ENCODE data around the gene MGAT1. TPM values are rescaled to one million over a fixed set of nuclear protein-coding genes. Genes with fewer than 3 reads are reported as not detected.

The MGAT1 gene
- total and polyA plus RNA-seq, 2 of the 8 experiments (the other 6 are each of a cell fraction or from before 2014, with no cell fraction given), result 66.8 to 77.0 TPM

DNA sequence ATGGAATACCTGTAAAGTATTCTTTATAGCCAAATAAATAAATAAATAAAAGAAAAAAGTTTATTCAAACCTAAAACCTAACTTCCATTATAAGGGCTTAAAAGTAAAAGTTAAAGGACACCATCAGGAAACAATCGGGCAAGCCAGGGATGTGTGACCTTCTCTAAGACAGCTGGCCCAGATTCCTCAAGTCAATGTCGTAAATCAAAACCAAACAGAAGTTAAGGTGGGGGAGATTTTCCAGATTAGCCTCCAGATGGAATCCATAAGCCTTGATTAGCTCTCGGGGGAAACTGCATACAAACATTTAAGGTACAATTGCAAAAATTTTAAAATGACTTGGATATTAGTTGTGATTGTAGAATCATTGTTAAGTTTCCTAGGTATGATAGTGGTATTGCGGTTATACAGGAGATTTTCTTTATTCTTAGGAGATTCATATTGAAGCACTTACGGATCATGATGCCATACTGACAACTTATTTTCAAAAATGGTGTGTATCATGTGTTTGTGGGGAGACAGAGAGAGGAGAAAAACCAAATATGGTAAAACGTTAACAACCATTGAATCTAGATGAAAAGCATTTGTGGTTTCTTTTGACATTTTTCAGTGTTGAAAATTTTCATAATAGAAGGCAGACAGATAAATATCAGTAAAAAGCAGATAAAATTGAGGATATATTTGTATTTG lies 21.5 kb upstream of the MGAT1 start:
- DNase-seq (ENCODE audit: low read depth in 1 of 2, low spot score in 2 of 2) (peak in 1 of 2 experiments; percentile 1), FAIRE-seq (no peak)
- peaks cover 0 to 5% (median 3%) of the 10 kb centered on the region in 4 experiments; a peak in 3 of 7 replicates for H3K27me3 ChIP-seq (replicated peaks in 1 of 4; ENCODE audit: control insufficient read depth in 3 of 4, extremely low read depth in 1 of 4, insufficient read depth in 3 of 4, low read length in 3 of 4)
- H3K9ac ChIP-seq (replicated peaks in 1 of 4; ENCODE audit: extremely low read depth in 1 of 4, low read depth in 3 of 4, low read length in 3 of 4), result no peak overlapping the region
- no peak overlapping the region for H3K56ac ChIP-seq (replicated peaks; ENCODE audit: insufficient read length, low read depth, low read length)
- H3K14ac ChIP-seq (ENCODE audit: insufficient read length), result no peak overlapping the region
- no peaks in the 10 kb centered on the region for H3K36me3 ChIP-seq (ENCODE audit: control insufficient read depth in 2 of 4, insufficient read depth in 4 of 4, low read length in 3 of 4)
- no peak overlapping the region for H2BK120ac ChIP-seq (replicated peaks; ENCODE audit: low read depth, low read length)
- H2BK12ac ChIP-seq (ENCODE audit: low read depth, low read length), result no peak overlapping the region
- H2BK20ac ChIP-seq (ENCODE audit: low read length), result no peak overlapping the region
- no peak overlapping the region for H3K18ac ChIP-seq (ENCODE audit: extremely low read depth, low read length)
- H3K27ac ChIP-seq (ENCODE audit: low read depth, low read length), result no peak overlapping the region
- no peak overlapping the region for H3K4me2 ChIP-seq (ENCODE audit: insufficient read depth in 1 of 2, low read depth in 2 of 2, low read length in 2 of 2)
- H3K79me2 ChIP-seq (ENCODE audit: control insufficient read depth in 1 of 2, insufficient read depth in 2 of 2, low read length in 2 of 2), result no peaks in the 10 kb centered on the region
- ChIA-PET CTCF (ENCODE audit: partially characterized antibody) (interaction anchor here (1.0 to 2.8 kb wide), 4 partner anchors 9 to 39 kb away, joined by 3 to 10 read pairs (median 8); no protein-coding TSS in a partner anchor), POLR2A (ENCODE audit: partially characterized antibody) (interaction anchor here (0.7 kb wide), 1 partner anchor 22 kb away, joined by 3 read pairs; no protein-coding TSS in a partner anchor)
- H4K91ac ChIP-seq (replicated peaks; ENCODE audit: insufficient read length, low read length), result no peak overlapping the region
- no peak overlapping the region for H3K23ac ChIP-seq (ENCODE audit: insufficient read length)
- no peak overlapping the region for H3K4ac ChIP-seq (replicated peaks; ENCODE audit: insufficient read length, low read depth, low read length)
- no peak overlapping the region for H4K5ac ChIP-seq (ENCODE audit: insufficient read length, low read depth, low read length)
- H3K9me3 ChIP-seq (ENCODE audit: insufficient read depth in 2 of 2, low read depth in 1 of 2, low read length in 1 of 2), result 0 out of 4 replicates have a peak, but pooled peaks cover 2 to 3% of the 10 kb centered on the region in 2 experiments
- no peak overlapping the region for H3K4me3 ChIP-seq (ENCODE audit: extremely low read depth in 1 of 4, insufficient read depth in 2 of 4, low read depth in 3 of 4, low read length in 4 of 4)
- H3K4me1 ChIP-seq (replicated peaks in 1 of 4; ENCODE audit: control insufficient read depth in 3 of 4, insufficient read depth in 4 of 4, low read length in 3 of 4), result peaks cover 0 to 2% (median 0%) of the 10 kb centered on the region in 4 experiments; a peak in 1 of 7 replicates
- no peak overlapping the region for H2BK5ac ChIP-seq (ENCODE audit: low read depth, low read length)
- H3K79me1 ChIP-seq (ENCODE audit: low read depth, low read length), result no peaks in the 10 kb centered on the region
- H2BK15ac ChIP-seq (ENCODE audit: low read length), result no peak overlapping the region
- WGBS, 2 experiments (ENCODE audit: extremely low coverage in 1 of 2, insufficient coverage in 1 of 2, insufficient read length in 1 of 2, insufficient replicate concordance in 2 of 2, low coverage in 1 of 2, low lambda C conversion rate in 2 of 2, missing lambda C conversion rate in 1 of 2), result 87% methylated on average over 6 of the region's 6 CpGs; no CpG with 5 or more reads in 1 of the 2 experiments
- H2AK5ac ChIP-seq (ENCODE audit: low read depth, low read length), result no peak overlapping the region
- H3K23me2 ChIP-seq (ENCODE audit: low read depth, low read length), result no peaks in the 10 kb centered on the region
- H2AFZ ChIP-seq (ENCODE audit: low read length), result no peak overlapping the region
- no peak overlapping the region for H4K8ac ChIP-seq (ENCODE audit: extremely low read depth, insufficient read depth, low read length)
- no peaks in the 10 kb centered on the region for H4K20me1 ChIP-seq (replicated peaks in 1 of 2; ENCODE audit: control insufficient read depth in 1 of 2, insufficient read depth in 2 of 2, low read length in 2 of 2)
